ENCODE results near the gene ITIH3.

The ITIH3 gene

GRCh38 chr3:52829482-52829881 is 34.9 kb downstream of the ITIH3 start:
- no peak for DNase-seq (ENCODE audit: low read depth)

- no peak for DNase-seq (ENCODE audit: low read depth)
These were observed 35.4 kb downstream of the ITIH3 start for GRCh38 chr3:52829906-52830463.

- no peak for DNase-seq (ENCODE audit: low read depth)
These were observed 36.1 kb downstream of the ITIH3 start, which contains the start of gene ITIH4 for GRCh38 chr3:52830535-52831258. Gene ITIH4 (minus strand): TSS chr3:52830672. CDS start chr3:52830642, 30 bp downstream.

- no peak for DNase-seq (ENCODE audit: low read depth)
These were observed 37.1 kb downstream of the ITIH3 start for GRCh38 chr3:52831500-52832301.

GRCh38 chr3:52833202-52833601 is 38.6 kb downstream of the ITIH3 start:
- no peak for DNase-seq (ENCODE audit: low read depth)

GRCh38 chr3:52834871-52835501 is 40.4 kb downstream of the ITIH3 start, which contains the start of gene MUSTN1:
Gene MUSTN1 (minus strand): TSS chr3:52835019. CDS start chr3:52834948, 71 bp downstream.
- DNase-seq (ENCODE audit: low read depth), result no peak

DNA sequence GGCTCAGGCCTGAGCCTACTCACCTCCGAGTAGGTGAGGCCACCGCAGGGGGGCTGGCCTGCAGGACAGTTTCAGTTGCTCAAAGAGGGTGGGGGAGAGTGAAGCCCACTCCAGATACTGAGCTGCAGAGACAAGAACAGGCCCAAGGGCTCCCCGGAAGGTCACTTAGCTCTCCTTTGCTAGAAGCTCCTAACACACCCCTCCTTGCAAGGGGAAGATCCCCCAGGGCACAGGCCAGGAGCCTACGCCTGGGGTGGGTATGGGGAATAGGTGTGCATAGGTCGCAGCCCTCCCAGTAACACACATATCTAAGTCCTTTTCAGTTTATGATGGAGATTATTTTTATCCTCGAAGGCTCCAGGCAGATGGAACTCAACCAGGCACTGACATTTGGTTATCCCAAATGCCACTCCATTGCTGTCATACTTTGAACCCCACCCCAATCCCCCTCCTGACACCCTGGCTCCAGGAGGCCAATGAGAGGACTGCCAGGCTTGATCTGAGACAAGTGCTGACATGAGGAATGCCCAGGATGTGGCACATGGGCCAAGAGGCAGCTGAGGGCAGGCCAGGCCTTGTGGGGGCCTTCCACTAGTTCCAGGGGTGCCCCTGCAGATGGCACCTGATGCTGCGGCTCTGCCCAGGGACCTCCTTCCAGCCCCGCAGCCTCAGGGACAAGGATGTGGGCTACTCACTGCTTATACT is 41.3 kb downstream of the ITIH3 start:
- DNase-seq (ENCODE audit: low read depth), result no peak

DNA sequence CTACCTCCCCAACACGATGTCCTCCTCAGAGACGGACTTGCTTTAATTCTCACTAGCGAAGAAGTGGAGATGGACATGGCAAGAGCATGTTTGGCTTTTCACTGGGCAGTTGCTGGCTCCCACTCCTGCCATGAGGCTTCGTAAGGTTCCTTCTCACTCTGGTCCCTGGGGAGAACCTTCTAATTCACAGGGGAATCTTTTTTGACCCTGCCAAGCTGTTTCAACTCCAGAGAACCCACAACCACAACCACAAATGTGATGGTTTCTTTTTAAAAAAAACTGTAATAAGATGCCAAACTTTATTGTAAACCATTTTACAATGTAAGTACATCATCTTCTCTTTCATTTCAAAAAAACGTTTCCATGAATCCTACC is 41.9 kb downstream of the ITIH3 start:
- no peak for DNase-seq (ENCODE audit: low read depth)

DNA sequence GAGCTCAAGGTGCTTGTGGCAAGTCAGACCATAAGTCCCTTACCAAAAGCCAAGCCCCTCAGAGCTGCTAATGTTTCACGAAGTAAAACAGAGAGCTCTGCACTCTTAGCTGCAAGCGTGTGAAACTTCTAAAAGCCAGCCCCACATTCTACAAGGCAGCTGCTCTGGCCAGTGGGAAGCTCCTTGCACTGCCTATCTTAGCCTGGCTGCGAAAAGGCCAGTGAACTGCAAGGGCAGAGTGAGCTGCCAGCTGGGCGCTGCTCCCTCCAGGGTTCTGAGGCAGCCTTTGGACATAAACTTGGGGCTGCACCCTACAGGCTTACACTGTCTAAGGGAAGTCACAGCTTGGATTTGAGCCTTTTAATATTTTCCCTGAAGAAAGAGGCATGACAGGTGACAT is 42.4 kb downstream of the ITIH3 start:
- no peak for DNase-seq (ENCODE audit: low read depth)

DNA sequence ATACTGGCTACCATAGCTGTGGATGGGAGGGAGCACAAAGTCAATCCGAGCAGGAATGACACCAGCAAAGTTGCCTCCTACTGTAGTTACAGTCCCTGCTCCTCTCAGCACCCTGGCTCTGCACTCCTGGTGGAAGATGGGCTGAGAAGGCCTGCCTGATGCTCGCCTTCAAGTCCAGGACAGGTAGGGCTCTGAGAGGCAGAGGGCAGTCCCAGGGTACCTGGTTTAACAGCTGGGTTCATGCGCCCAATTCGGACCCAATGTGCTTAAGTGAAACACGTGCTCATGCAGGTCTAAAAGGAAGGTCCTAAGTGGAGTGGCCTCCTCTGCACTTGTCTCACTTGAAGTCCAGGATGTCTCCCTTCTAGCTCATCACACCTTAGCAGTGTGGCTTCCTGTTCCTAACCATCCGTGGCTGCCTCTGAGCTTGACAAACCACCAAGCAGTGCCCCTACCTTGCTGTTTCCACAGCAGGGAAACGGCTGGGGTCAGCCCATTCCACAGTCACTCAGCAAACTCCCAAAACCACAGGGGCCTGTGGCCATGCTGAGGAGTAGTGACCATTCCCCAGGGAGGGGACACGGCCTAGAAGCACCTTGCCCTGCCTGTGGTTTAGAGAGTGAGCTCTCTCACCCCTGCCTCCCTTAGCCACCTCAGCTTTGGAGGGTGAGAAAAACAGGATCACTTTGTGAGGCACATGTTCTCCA is 44.1 kb downstream of the ITIH3 start:
- no peak for DNase-seq (ENCODE audit: low read depth)

DNA sequence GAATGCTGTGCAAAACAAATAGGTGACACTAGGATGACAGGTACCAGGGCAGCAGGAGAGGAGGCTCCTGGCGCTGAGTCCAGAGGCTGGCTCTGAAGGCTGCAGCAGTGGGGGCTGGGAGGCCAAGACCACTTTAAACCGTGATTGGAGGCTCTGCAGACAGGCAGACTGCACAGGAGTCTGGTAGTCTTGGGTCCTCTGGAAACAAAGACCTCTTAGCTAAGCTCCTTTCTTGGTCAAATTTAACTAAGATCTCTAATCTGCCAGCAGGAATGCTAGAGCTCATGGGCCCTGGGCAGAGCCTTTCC is 44.6 kb downstream of the ITIH3 start:
- no peak for DNase-seq (ENCODE audit: low read depth)

- no peak for DNase-seq (ENCODE audit: low read depth)
These were observed 45.4 kb downstream of the ITIH3 start for GRCh38 chr3:52839892-52840545.

GRCh38 chr3:52841211-52841980 is 46.8 kb downstream of the ITIH3 start:
- no peak for DNase-seq (ENCODE audit: low read depth)

GRCh38 chr3:52841981-52842340 is 47.4 kb downstream of the ITIH3 start:
- no peak for DNase-seq (ENCODE audit: low read depth)

GRCh38 chr3:52842424-52842823 is 47.8 kb downstream of the ITIH3 start:
- DNase-seq (ENCODE audit: low read depth), result no peak

DNA sequence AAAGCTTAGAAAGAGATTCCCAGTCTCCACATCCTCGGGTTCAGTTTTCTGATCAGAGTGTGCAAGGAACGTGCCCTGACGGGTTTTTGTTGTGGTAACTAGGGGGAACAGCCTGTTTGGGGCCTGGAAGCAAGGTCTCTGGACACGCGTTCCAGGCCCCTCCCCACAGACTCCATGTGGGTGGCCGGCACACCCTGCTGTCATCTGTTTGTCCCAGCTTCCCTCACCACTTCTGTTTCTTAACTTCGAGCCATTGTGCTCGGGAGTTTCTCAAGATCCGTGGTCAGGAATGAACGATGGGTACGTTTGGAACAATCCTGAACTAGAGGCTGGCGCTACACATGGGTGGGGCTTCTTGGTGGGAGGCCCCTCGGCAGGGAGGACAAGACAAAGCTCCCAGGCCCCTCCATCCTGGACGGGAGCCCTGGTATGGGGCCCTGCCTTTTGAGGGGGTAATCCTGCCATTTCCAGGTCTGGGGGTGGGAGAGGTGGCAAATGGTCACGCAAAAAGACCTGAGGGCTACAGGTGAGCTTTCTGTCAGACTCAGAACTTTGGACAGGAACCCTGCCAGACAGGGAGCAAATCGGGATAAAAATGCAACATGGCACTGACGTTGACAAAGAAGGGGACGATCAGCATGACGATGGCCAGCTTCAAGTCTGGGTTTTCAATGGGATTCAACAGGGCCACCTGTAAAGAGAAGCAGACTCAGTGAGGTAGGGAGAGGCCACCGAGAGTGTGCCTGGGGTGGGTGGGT is 48.7 kb downstream of the ITIH3 start:
- DNase-seq (ENCODE audit: low read depth), result no peak

- DNase-seq (ENCODE audit: low read depth), result no peak
These were observed 49.3 kb downstream of the ITIH3 start for GRCh38 chr3:52843881-52844280.

DNA sequence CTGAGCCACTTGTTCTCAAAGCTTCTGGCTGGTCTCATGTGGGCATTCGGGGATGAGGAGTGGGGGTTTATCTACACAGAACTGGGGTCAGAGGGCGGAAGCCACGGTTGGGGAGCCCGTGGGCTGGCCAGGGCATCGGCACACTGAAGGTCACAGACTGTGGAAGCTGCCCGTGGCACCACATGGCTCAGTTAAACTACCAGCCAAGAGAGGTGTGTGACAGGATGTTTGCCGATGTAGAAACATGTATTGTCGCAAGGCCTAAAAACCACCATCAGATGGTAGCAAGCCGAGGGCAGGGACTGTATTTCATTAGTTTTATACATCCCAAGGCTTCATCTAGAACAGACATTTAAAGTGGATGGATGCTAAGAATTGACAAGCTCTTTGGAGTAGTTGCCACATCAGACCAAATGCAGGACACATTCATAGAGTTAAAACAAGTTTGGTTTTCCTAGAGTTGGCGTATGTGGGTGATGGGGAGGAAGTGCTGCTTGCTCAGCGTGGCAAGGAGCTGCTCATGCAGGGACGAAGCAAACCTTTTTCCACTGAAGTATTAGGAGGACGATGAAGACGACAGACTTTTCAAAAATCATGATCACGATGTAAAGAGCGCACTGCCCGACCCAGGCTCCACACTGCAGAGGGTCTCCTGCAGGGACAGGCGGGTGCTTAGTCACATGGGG is 49.8 kb downstream of the ITIH3 start:
- DNase-seq (ENCODE audit: low read depth), result no peak

- no peak for DNase-seq (ENCODE audit: low read depth)
These were observed 50.6 kb downstream of the ITIH3 start for GRCh38 chr3:52845157-52845556.
